Measurements from ENCODE around the gene MCU. TPM values are rescaled to one million over a fixed set of nuclear protein-coding genes. Genes with fewer than 3 reads are reported as not detected.
A peak's percentile ranks its signal among the peaks of the same experiment; 100 is the strongest.

MCU gene
- total RNA-seq, 4 donors from 2014 or later: 30.0 to 42.8 (median 34.1) TPM

DNA sequence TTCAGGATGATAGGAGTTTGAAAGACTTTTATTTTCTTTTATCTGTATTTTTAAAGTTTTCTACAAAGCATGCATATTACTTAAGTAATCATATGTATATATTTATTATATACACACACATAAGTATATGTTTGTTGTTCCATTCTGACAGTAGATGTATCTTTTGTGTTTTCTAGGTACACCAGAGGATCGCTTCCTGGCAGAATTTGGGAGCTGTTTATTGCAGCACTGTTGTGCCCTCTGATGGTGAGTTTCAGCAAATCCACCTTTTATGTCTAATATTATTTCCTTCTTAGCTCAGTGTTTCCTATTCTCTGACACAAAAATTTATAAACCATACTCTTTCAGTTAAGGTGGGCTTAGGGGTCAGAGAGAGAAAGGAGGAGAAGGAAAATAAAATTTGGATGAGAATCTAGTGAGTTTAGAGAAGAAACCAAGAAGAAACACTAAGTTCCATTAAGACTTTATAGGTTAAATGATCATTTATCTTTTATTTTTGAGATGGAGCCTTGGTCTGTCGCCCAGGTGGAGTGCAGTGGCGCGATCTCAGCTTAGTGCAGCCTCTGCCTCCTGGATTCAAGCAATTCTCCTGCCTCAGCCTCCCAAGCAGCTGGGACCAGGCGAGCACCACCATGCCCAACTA, 142.4 kb downstream of the MCU start:
- intact Hi-C loops (cut with DNase I; ENCODE audit: low total_unique reads): loop anchor here (5.0 to 10.0 kb wide), 2 partner anchors 140 to 472 kb away; partner anchors contain the start of gene MCU
- TF ChIP-seq, protein P1, sequence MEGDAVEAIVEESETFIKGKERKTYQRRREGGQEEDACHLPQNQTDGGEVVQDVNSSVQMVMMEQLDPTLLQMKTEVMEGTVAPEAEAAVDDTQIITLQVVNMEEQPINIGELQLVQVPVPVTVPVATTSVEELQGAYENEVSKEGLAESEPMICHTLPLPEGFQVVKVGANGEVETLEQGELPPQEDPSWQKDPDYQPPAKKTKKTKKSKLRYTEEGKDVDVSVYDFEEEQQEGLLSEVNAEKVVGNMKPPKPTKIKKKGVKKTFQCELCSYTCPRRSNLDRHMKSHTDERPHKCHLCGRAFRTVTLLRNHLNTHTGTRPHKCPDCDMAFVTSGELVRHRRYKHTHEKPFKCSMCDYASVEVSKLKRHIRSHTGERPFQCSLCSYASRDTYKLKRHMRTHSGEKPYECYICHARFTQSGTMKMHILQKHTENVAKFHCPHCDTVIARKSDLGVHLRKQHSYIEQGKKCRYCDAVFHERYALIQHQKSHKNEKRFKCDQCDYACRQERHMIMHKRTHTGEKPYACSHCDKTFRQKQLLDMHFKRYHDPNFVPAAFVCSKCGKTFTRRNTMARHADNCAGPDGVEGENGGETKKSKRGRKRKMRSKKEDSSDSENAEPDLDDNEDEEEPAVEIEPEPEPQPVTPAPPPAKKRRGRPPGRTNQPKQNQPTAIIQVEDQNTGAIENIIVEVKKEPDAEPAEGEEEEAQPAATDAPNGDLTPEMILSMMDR (IDR thresholded peaks at IDR 0.05): no peak
- no peak for TF ChIP-seq POLR2A (IDR thresholded peaks at IDR 0.05)
- DNase-seq (ENCODE audit: low spot score in 2 of 2): peak in 1 of 2 donors; percentile 38
- no peak overlapping the region for H3K4me3 ChIP-seq (ENCODE audit: low read depth, poor library complexity, severe bottlenecking)
- WGBS, 2 donors: 61 to 71% methylated on average over 5 of the region's 5 CpGs

DNA sequence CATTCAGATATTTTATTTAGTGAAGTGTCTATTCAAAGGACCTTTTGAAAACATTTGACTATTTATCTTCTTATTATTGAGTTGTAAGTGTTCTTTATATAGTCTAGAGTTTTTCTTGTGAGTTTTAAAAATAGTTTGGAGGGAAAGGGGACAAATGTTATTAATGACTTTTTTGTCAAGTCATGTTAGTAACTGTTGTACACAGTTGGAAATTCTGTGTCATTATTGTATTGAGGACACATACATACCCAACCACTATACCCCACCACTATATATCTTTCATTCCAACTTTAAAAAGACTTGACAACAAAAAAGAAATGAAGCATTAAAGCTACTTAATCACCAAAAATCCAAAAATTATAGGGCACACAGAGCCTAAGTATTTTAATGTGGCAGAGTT, 148.4 kb downstream of the MCU start:
- no peak for TF ChIP-seq POLR2A (IDR thresholded peaks at IDR 0.05)
- TF ChIP-seq, protein P1 (IDR thresholded peaks at IDR 0.05): no peak
- intact Hi-C loops (cut with DNase I; ENCODE audit: low total_unique reads): no loop called here
- no peak overlapping the region for H3K4me3 ChIP-seq (ENCODE audit: low read depth, poor library complexity, severe bottlenecking)
- DNase-seq (ENCODE audit: low spot score in 2 of 2): no peak

DNA sequence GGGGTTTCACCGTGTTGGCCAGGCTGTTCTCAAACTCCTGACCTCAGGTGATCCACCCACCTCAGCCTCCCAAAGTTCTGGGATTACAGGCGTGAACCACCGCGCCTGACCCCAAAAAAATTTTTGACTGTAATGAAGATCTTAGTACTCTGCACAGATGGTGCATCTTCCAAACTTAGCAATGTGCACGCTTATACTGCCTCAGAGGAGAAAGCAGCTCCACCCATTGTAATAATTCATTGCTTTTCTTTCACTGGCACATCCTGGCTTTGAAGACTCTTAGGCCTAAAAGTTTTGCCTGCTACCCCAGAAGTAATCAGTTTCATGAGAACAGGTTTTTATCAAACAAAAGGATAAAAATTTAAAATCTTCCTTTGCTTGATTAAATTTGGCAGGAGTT, 149.5 kb downstream of the MCU start:
- H3K4me3 ChIP-seq (ENCODE audit: low read depth, poor library complexity, severe bottlenecking): no peak overlapping the region
- TF ChIP-seq, protein P1 (IDR thresholded peaks at IDR 0.05): no peak
- no peak for TF ChIP-seq POLR2A (IDR thresholded peaks at IDR 0.05)
- intact Hi-C loops (cut with DNase I; ENCODE audit: low total_unique reads): no loop called here
- DNase-seq (ENCODE audit: low spot score in 2 of 2): no peak
- 56 to 57% methylated on average over 5 of the region's 5 CpGs for WGBS, 2 donors

DNA sequence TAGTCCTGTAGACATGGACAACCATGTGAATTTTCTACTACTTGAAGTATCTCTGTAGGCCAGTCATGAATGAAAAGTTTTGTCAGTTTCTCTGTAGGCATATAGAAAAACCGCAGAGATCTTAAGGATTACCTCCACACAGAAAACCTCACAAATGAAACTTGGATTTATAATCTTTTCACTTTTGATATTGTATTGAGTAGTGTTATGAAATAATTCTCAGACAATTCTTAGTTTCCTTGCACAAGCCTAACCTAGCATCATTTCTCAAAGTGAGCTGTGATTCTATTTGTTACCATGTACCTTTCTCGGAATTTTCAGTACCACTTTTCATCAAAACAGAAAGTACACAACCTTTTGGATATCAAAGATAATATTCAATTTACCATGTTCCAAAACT, 150.2 kb downstream of the MCU start:
- no peak overlapping the region for H3K4me3 ChIP-seq (ENCODE audit: low read depth, poor library complexity, severe bottlenecking)
- TF ChIP-seq, protein P1 (IDR thresholded peaks at IDR 0.05): no peak
- no peak for TF ChIP-seq POLR2A (IDR thresholded peaks at IDR 0.05)
- intact Hi-C loops (cut with DNase I; ENCODE audit: low total_unique reads): no loop called here
- DNase-seq (ENCODE audit: low spot score in 2 of 2): no peak
- 93 to 95% methylated on average over 2 of the region's 2 CpGs for WGBS, 2 donors

DNA sequence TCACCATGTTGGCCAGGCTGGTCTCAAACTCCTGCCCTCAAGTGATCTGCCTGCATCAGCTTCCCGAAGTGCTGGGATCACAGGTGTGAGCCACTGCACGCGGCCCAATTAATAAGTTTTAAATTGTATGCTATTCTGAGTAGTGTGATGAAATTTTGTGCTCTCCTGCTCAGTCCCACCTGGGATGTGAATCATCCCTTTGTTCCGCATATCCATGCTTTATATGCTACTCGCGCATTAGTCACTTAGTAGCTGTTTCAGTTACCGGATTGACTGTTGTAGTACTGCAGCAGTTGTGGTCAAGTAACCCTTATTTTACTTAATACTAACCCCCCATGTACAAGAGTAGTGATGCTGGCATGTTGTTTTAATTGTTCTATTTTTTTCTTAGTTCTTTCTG, 154.3 kb downstream of the MCU start:
- 53 to 79% methylated on average over 7 of the region's 7 CpGs for WGBS, 2 donors
- H3K4me3 ChIP-seq (ENCODE audit: low read depth, poor library complexity, severe bottlenecking): no peak overlapping the region
- no peak for DNase-seq (ENCODE audit: low spot score in 2 of 2)
- no peak for TF ChIP-seq POLR2A (IDR thresholded peaks at IDR 0.05)
- TF ChIP-seq, protein P1 (IDR thresholded peaks at IDR 0.05): no peak
- intact Hi-C loops (cut with DNase I; ENCODE audit: low total_unique reads): no loop called here

DNA sequence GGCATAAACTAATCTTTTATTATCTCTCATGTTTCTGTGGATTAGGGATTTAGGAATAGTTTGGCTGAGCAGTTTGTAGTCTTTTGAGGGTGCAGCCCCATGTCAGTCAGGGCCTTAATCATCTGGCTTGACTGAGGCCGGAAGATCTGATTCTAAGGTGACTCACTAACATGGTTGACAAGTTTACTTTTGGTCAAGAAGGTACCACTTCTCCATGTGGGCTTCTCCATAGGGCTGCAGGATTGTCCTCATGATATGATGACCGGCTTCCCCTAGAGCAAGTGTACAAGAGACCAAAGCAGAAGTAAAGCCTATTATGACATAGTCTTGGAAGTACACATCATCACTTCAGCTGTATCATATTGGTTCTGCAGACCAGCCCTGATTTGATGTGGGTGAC, 155.7 kb downstream of the MCU start:
- no peak overlapping the region for H3K4me3 ChIP-seq (ENCODE audit: low read depth, poor library complexity, severe bottlenecking)
- DNase-seq (ENCODE audit: low spot score in 2 of 2): no peak
- intact Hi-C loops (cut with DNase I; ENCODE audit: low total_unique reads): no loop called here
- TF ChIP-seq, protein P1 (IDR thresholded peaks at IDR 0.05): no peak
- 82 to 91% methylated on average over 2 of the region's 2 CpGs for WGBS, 2 donors
